OCI-M2 (cell line): ENCODE results near the gene EDA.
"Not testable (repeated sequence)": the region's sequence is repeated elsewhere in the genome, so short reads cannot be mapped to it uniquely, and the experiment has no call there.

ENCODE experiments used
- DNase-seq: peaks from one replicate; lab custom pipeline; 2025; ENCODE audit not compliant: unreplicated experiment; lab: John Stamatoyannopoulos, UW

Gene EDA

DNA sequence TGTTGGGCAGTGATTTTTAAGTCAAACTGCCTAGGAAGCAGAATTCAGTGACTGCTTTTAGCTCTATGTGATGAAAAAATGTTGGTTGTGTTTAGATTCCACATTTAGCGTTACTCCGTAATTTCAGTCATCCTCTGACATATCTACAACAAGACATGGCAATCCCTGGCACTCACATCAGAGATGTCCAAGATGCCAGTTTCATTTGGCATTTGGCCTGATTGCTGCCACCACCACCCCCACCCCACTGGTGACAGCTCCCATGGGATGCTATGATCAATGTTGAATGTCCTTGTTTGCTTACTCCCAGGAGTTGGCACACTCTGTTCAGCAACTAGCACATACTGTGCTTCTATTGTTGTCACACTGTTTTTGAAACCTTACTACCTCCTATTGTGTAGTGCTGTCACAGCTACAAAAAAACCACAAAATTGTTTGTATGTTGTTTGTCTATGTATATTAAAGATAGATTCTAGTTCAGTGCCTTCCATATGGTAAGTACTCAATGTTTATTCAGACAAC, 332.4 kb downstream of the EDA start:
- no peak for DNase-seq

DNA sequence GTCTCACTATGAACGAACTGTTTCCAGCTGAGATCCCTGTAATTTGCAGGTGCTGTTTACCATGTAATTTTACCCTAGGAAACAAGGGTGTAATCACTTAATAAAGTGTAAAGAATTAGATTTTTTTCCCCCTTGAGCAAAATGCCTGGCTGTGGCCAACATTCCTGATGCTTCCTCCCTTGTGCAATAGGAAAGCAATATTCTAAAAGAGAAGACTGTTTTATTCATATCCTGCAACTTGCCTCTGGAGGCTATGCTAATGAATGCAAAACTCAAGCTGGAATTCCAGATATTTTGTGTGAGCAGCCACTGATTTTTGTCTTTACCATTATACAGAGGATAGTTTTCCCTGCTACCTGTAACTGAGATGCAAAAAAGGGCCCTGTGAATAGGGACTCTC, 335.8 kb downstream of the EDA start:
- no peak for DNase-seq

DNA sequence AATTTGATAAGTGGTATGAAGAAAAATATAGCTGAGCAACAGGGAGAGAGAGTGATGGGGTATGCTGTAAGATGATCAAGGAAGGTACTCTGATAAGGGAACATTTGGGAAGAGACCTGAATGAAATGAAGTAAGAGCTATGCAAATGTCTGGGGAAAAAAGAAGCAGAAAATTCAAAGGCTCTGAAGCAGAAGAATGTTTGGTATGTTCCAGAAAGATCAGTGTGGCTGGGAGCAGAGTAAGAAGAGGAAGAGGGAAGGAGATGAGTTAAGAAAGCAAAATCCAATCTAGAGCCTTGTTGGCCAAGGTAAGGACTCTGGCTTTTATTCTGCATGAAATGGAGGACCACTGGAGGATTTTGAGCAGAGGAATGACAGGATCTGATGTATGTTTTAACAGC, 343.8 kb downstream of the EDA start:
- DNase-seq: no peak

DNA sequence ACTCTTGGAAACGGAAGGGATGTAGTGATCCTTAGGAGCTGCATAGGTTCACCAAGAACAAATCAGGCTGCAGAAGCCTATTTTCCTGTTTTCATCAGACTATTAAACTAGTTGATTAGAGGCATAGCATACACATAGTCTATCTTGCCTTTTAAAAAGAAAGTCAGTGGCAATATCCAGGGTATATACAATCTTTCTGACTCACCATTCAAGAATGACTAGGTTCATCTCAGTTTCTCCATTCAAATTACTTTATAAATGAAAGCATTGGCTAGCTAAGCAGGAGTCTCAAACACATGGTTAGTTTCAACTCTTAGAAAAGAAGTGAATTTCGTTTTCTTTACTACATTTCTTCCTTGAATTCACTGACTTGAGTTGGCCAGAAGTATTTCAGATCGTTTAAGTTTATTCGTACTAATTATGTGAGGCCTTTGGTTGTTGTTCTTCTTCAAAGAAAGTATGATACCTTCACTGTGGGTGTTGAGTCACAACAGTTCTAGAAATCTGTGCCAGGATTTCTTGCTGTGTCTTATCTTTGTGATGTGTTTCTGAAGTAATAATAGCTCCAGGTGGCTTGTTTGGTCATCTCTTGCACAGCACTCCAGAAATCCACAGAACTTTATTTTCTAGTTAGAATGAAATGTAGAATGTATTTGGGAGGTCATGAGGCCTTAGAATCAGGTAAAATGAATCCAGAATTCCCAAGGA, 345.6 kb downstream of the EDA start:
- no peak for DNase-seq

DNA sequence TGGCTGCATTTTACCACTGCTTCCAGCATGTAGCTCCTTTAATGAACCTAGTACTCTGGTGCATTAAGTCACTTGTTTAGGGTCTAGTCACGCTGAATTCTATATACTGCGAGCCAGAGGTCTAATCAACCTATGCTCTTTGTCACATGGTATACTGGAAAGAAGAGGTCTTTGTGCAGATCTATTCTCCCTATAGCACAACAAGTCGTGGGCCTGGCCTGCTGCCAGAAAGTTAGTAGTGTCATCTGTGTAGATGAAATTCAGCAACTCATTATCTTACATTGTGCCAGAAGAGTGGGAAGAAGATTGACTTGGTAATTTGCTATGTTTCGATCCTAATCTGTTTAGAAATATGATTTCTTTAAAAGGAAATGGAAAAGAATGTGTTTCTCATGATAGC, 353.0 kb downstream of the EDA start:
- DNase-seq: no peak

DNA sequence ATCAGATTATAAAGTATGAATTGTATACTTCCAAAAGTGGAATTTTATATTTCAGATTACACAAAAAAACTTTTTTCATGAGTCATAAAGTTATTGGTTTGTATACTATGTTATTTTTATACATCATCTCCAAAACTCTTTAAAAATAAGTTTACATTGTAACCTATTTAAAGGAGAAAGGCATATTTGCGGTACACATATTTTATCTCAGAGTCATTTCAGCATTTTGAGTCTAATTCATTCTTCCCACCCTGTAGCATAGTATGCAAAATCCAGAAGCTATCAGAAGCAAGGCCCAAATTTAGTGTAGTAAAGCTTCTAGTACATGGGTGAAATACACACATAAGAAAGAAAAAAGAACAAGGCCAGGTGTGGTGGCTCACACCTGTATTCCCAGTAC, 353.5 kb downstream of the EDA start:
- DNase-seq: no peak

DNA sequence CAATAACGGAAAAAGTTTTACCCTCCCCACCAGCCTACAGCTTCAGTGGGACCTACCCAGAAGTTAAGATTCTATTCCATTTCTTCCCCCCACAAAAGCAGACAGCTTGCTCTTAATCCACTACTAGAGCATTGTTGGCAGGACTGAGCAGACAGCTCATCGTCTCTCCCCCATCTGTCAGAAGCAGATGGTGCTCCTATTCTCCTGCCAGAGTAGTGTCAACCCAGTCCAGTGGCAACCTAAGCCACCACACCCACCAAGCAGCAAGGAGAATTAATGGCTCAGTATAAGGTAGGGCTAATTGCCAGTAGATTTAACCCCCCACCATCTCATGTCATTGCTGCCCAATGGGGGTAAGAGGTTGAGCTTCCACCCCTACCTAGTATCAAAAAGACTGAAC, 371.8 kb downstream of the EDA start:
- no peak for DNase-seq

DNA sequence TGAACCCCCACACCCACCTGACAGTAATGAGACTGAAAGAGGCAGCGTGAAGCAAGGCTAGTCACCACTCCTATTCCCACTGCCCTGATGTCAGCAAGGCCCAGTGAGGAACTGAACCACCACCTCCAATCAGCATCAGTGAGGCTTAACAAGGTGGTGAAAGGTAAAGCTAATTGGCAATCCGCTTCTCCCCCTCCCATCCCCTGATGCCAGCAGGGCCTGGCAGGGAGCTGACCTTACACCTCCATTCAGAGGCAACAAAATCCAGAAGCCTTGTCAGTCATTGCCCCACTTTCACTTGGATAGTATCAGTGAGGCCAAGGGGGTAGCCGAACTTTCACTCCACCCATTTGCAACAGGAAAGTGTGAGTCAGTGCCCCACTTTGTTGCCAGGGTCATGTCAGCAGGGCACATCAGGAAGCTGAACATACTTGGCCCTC, 373.1 kb downstream of the EDA start:
- no peak for DNase-seq

DNA sequence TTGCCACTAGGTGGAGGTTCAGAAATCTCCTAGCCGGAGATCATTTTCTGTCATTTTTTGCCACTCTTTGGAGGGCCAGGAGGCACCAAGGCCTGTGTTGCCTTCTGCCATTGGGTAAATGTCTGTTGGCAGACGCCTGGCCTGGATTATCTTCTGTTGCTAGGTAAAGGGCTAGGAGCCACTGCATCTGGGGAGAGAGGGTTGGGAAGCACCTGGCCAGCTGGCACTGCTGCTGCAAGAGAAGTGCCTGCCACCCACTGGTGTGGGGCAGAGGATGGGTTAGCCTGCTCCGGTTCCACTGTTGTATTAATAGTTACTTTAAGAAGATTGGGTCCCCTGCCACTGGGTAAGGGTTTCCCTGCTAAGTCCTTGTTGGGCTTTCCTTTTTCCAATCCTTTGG, 375.8 kb downstream of the EDA start:
- DNase-seq: no peak

DNA sequence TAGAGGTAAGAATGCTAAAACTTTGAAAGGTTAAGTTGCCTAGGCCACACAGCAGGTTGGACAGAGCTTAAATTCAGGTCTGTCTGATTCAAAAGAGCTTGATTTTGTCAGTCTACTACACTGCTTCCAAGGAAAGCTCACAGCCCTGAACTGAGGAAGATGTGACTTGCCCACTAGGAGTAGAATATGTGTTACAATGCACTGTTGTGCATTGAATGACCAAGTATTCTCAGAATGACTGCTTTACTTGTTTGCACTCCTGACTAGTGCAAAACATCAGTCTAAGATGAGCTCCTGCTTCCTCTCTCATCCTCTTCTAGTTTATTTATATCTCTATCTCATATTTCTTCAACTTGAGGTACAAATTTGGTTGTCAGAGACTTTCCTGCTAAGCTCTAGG, 377.6 kb downstream of the EDA start:
- DNase-seq: no peak

DNA sequence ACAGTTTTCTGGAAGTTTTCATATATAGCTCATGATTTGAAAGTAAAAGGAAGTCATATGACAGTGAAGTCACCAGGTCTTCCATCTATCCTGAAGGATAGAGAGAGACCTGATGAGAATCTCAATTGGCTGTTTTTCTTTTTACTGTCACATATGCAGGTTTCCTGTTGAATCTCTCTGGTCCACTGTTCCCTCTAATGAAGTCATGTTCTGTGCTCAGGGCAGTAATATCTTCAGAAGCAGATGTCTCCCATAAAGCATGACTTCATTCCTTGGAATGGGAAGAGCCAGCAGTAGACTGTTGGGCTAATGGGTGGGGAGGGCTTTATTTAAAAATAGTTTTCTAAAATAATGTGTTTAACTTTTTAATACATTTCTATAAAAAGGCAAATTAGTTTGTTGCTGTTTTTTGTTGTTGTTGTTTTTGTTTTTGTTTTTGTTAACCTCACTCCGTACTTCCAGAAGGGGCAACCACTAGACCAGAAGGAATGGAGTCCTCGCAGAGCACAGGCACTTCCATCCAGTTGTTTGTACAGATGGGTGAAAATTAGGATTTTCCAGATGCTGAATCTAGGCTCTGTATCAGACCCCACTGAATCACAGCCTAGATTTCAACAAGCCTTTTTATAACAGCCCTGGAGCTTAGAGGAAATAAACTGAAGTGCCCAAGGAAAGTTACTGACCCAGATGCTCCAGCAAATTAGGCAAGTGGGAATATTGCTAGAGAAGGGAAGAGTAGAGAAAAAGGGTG, 379.6 kb downstream of the EDA start:
- DNase-seq: no peak

DNA sequence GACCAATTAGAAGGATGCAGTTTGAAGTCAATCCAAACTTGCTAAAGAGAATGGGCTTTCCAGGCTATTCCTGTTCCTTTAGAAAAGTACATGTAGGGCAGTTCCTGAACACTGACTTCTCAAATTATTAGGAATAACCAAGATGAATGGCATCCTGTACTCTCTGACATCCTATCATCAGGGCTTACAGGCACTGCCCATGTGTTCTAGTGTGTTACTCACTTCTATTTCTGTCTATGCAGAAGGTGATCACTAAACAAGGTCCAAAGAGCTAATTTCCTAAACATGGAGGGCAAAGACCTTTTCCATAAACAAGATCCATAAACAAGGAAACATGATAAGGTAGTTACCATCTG, 380.2 kb downstream of the EDA start:
- no peak for DNase-seq

DNA sequence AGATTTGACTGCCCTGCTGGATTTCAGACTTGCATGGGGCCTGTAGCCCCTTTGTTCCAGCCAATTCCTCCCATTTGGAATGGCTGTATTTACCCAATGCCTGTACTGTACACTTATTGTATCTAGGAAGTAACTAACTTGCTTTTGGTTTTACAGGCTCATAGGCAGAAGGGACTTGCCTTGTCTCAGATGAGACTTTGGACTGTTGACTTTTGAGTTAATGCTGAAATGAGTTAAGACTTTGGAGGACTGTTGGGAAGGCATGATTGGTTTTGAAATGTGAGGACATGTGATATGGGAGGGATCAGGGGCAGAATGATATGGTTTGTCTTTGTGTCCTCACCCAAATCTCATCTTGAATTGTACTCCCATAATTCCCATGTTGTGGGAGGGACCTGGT, 382.4 kb downstream of the EDA start:
- DNase-seq: not testable (repeated sequence)

DNA sequence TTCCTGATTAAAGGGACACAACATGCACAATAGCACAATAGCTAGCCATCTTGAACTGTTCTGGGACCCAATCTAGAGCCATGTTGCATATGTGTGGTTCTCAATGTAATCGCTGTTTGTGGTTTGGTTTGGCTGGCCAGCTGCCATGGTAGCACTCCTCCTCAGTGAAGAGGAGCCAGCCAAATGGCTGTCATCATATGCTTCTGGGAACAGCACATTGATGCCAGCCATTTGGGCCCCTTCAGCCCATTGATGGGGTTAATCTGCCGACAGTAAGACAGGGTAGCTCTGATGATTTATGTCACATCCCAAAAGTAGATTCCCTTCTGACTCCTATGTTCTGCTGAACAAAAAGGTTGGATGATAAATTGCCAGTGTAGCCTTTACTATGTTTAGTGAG, 385.4 kb downstream of the EDA start:
- DNase-seq: no peak

DNA sequence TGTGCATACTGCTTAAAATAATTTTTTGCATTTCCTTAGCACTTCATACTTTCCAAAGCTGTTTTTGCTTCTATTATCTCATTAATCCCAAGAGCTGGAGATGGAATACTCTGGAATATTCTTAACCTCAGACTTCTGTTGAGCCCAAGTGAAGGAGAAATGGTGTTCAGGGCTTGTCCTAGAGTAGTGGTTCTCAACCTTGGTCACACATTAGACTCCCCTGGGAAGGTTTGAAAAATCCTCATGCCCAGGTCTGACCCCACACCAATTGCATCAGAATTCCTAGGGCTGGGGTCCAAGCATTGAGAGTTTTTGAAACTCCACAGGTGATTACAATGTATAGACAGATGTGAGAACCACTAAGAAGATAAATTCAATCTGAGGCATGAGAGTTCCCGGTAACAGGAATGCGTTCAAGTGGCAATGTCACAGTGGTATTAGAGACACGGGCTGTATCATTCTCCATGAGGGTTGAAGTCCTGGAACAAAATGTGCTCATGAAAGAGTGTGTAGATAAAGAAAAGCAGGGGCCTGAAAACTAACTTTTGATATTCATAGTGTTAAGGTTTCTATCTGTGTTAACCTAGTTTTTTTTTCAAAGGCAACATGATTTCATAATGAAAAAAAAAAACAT, 385.9 kb downstream of the EDA start:
- no peak for DNase-seq

DNA sequence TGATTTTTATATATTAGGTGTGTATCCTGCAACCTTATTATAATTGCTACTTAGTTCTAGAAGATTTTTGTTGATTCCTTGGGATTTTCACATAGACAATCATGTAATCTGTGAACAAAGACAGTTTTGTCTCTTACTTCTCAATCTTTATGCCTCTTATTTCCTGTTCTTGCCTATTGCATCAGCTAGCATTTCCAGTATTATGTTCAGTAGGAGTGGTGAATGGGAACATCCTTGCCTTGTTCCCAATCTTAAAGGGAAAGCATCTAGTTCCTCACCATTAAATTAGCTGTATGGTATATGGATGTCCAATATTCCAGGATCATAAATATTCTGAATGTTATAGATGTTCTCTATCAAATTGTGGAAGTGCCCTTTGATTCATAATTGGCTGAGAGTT, 392.0 kb downstream of the EDA start:
- no peak for DNase-seq

DNA sequence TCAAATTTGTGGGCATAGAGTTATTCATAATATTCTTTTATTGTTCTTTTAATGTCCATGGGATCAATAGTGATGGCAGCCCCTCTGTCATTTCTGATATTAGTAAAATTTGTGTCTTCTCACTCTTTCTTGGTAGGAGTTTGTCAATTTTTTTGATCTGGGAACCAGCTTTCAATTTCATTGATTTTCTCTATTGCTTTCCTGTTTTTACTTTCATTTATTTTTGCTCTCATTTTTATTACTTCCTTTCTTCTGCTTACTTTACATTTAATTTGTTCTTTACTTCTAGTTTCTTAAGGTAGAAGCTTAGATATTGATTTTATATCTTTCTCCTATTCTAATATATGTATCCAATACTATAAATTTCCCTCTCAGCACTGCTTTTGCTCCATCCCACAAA, 393.1 kb downstream of the EDA start:
- DNase-seq: no peak

DNA sequence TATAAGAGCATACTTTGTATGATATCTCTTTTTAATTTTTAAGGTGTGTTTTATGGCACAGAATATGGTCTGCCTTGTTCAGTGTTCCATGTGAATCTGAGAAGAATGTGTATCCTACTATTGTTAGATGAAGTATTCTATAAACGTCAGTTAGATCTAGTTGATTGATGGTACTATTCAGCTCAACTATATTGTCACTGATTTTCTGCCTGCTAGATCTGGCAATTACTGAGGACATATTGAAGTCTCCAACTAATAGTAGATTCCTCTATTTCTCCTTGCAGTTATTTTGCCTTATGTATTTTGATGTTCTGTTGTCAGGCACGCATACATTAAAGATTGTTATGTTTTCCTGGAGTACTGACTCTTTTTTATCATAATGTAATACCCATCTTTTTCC, 394.1 kb downstream of the EDA start:
- DNase-seq: no peak

DNA sequence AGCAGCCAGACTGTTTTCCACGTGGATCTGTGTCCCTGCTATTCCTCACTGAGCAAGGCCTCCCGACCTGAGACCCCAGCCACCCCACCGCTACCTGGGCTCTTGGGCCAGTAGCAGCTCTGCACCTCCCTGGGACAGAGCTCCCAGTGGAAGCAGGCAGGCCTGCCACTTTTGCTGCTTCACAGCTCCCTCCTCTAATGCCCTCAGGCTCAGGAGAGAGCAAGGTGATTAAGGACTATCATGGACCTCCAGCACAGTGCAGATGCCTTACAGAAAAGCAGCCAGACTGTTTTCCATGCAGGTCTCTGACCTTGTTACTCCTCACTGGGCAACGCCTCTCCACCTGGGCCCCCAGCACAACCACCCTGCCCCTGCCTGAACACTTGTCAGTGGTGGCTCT, 396.8 kb downstream of the EDA start:
- DNase-seq: no peak

DNA sequence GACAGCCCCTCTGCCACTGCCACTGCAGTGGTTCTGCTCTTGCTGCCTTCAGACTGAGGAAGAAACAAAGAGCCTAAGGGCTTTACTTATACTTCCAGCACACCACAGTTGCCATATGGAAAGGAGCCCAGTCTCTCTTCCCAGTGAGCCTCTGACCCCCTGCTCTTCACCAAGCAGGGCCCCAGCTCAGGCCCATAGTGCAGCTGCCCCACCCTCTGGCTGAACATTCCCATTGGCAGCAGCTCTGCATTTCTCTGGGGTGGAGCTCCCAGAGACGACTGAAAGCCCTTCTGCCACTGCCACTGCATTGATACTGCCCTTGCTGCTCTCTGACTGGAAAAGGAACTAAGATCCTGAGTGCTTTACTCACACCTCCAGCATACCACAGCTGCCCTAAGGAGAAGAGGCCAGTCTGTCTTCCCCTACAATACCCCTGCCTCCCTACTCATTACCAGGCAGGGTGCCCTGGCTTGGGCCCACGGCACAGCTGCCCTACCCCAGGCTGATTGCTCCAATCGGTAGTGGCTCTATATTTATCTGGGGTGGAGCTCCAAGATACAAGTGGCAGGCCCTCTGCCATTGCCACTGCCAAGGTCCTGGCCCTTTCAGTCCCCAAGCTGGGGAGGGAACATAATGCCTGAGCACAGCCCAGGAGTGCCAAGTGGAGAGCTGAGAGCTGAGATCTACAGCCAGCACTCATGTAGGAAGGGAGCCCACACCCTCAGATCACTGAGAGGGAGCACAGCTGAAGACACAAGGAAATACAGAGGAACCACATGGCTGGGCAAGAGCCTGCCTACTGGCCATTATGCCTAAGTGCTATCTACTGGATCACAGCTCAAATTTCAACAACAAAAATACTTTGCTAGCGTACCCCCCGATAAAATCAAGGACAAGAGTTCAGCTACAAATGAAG, 397.8 kb downstream of the EDA start:
- no peak for DNase-seq

DNA sequence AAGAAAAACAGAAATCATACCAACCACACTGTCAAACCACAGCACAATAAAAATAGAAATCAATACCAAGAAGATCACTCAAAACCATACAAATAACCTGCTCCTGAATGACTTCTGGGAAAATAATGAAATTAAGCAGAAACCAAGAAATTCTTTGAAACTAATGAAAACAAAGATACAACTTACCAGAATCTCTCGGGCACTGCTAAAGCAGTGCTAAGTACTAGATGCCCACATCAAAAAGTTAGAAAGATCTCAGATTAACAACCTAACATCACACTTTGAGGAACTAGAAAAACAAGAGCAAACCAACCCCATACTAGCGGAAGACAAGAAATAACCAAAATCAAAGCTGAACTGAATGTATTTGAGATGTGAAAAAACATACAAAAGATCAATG, 400.6 kb downstream of the EDA start:
- no peak for DNase-seq
